SW 1271 (cell line): Measurements from ENCODE around the gene CAPN8.

Experiments
- DNase-seq, 2 experiments: peaks; one replicate each; lab custom pipeline; 2025; lab: John Stamatoyannopoulos, UW

The CAPN8 gene

GRCh38 chr1:223654083-223654482 is 11.4 kb downstream of the CAPN8 start:
- no peak for DNase-seq

- DNase-seq: no peak
Measured at GRCh38 chr1:223653431-223653830, 12.1 kb downstream of the CAPN8 start.

DNA sequence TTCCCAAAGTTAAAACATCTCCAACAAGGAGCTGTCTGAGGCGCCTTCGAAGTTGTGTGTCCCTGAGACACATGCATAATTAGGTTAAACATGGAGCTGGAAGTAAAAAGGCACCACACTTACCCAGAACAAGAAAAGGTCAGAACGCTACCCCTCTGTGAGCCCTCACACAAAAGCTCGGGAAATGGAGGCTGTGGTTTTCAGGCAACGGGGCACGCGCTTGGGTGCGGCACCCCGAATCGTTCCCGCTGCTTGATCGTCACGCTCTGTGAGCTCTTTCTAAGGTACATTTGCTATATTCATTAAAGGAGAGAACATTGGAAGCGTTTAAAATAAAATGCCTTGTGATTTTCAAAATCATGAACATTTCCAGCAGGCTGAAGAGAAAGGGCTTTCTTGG is 12.5 kb downstream of the CAPN8 start:
- no peak for DNase-seq

DNA sequence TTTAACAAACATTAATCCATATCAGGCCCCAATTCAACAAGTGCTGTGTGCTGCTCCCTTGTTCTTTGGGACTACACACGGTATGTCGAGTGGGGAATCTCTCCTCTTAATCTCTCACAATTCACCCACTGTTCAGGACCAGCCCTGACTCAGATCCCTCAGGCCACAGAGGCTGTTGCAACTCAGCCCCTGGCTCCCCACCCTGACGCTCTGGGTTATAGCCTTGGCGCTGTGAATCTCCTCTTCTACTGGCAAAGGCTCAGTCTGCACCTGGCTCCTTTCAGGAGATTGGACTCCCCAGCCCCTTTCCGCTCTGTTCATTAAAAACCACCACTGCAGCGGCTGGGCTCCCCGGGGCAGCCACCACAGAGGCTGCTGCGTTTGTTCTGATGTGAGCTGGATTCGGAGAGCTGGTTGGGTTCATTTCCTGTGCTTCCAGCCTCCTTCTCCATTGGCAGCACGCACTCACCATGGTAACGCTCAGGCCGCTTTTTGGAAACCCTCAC is 13.0 kb downstream of the CAPN8 start:
- DNase-seq: no peak

- DNase-seq: no peak
Measured at GRCh38 chr1:223651291-223651991, 14.1 kb downstream of the CAPN8 start.

DNA sequence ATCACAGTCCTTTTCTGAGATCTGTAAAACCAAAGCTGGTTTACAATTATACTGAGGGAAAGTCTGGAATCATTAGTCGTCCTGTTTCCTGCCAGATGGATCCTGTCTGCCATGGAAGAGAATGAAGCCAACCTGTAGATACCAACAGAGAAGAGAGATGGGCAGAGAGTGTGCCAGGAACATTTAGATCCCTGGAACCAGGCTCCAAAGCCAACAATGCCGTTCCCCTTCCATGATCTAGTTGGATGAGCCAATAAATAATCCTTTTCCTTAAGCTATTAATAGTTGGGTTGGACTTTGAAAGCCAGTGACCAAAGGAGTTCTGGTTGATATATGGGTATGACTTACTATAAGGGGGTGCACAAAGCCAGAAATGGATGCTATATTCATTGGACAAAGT is 15.0 kb downstream of the CAPN8 start:
- no peak for DNase-seq

GRCh38 chr1:223649222-223649621 is 16.3 kb downstream of the CAPN8 start:
- DNase-seq: no peak

DNA sequence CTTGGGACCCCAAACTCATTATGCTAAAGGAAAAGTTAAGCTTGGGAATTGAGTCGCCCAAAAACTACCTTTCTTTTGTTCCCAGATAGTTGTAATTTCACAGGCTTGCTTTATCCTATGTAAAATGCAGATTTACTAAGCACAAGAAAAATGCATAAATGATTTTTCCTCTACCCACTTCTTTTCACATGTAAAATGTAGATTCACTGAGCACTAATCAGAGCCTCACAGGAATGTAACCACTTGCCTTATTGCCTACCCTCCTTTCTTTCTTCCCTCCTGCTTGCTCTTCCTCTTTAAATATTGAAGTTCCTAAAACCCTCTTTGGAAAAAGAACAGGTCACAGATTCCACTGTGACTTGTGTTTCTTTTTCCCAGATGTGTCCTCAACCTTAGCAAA is 18.3 kb downstream of the CAPN8 start:
- no peak for DNase-seq

- DNase-seq: no peak
Measured at GRCh38 chr1:223645903-223646302, 19.6 kb downstream of the CAPN8 start.

GRCh38 chr1:223642237-223642636 is 23.3 kb downstream of the CAPN8 start:
- DNase-seq: no peak

DNA sequence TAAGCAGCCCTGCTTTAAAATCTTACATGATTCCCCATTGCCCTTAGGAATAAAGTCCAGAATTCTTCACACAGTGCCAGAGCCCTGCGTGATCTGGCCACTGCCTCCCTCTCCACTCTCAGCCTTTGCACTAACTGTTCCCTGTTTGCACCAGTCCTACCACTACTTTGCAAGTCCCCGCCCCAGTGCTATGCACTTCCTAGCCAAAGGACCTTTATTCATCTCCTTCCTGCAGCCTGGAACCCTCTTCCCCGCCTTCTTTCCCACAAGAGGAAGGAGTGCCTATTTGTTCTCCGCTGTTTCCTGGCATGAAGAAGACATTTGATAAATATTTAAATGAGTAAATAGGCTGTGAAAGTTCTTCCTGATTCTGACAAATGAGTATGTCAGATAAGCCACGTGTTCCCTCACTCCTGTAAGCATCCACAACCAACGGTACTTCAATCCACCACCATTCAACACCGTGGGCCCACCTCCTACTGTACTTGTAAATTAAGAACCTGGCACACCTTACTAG is 23.9 kb downstream of the CAPN8 start:
- DNase-seq: no peak

- no peak for DNase-seq
Measured at GRCh38 chr1:223639331-223639749, 26.2 kb downstream of the CAPN8 start.

- DNase-seq: no peak
Measured at GRCh38 chr1:223635236-223635635, 30.3 kb downstream of the CAPN8 start.

DNA sequence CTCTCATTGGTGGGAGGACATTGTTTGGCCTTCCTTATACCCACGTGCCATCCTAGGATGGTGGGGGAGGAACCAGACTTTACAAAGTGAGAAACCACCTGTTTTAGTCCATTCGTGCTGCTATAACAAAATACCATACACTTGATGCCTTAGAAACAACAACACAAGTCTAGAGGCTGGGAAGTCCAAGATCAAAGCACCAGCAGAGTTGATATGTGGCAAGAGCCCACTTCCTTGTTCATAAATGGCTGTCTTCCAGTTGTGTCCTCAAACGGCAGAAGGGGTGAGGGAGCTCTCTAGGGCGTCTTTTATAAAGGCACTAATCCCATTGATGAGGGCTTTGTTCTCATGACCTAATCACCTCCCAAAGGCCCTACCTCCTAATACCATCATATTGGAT is 31.1 kb downstream of the CAPN8 start:
- DNase-seq: no peak

DNA sequence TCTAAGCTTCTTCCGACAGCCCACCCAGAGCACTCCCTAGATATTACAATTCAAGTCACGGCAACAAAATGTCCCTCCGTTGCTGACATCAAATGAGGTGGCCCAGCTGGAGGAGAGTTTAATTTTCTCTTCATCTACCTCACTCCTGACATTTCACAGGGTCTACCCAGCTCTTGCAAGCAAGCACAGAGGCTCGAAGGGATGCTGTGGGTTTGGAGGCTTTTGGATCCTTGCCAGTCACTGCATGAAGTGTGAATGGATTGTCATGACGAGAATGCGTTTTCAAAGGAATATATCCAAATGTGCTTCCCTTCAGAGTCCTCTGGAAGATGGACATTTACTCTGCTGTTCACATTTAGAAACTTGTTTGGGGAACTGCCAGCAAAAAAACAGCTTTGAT is 33.5 kb downstream of the CAPN8 start:
- no peak for DNase-seq

DNA sequence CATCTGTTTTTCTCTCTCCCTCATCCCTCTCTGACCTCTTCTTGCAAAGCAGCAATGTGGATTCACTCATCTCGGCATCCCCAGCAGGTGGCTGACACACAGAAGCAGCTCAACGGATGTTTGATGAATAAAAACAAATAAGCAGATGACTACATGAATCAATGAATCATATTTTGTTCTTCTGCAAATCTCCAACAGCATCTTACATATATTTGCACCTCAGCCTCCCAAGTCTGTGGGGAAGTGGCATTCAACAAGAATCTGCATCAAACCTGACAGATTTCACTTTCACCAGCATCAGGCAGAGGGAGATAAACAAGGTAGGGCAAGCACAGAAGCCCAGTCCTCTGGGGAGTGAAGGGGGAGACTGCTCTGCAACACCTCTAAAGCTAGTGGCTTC is 34.0 kb downstream of the CAPN8 start:
- no peak for DNase-seq

- no peak for DNase-seq
Measured at GRCh38 chr1:223629126-223629457, 36.4 kb downstream of the CAPN8 start.

DNA sequence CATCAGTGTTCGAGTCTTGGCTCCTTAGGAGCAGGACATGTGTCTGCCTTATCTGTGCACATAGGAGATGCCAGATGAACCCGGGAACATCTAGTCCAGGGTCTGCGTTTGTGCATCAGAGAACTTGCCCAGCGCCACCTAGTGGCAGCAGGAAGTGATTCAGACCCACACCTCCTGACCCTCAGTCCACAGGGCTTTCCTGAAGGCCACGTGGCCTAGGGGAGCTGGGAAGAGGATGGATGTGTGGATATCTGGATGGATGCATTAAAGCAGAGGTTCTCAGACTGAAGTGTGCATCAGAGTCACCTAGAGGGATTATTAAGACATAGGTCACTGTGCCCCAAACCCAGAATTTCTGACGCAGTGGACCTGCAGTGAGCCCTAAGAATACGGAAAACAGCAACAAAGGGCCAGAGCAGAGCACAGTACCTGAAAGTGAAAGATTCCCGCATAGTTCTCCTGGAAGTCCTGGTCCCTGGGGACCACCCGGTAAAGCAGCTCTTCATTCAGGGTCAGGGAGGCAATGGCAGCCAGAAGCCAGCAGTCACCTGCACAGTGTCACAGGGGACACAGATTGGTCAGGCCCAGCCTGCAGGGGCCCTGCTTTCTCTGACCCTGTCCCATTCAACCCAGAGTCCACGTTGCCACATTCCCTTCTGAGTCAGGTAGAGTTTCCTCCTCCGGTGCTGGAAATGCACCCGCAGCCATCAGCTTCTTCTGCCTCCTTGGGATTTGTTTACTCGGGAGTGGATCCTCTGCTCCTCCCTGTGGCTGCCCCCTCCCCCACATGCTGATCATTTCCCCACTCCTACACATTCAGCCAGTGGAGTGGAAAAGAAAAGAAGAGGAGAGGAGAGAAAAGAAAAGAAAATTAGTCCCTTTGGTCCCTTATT is 37.0 kb downstream of the CAPN8 start:
- peak in 1 of 2 experiments; percentile 3 for DNase-seq

GRCh38 chr1:223622132-223622842 is 43.2 kb downstream of the CAPN8 start:
- no peak for DNase-seq

GRCh38 chr1:223621312-223621734 is 44.2 kb downstream of the CAPN8 start:
- DNase-seq: no peak

DNA sequence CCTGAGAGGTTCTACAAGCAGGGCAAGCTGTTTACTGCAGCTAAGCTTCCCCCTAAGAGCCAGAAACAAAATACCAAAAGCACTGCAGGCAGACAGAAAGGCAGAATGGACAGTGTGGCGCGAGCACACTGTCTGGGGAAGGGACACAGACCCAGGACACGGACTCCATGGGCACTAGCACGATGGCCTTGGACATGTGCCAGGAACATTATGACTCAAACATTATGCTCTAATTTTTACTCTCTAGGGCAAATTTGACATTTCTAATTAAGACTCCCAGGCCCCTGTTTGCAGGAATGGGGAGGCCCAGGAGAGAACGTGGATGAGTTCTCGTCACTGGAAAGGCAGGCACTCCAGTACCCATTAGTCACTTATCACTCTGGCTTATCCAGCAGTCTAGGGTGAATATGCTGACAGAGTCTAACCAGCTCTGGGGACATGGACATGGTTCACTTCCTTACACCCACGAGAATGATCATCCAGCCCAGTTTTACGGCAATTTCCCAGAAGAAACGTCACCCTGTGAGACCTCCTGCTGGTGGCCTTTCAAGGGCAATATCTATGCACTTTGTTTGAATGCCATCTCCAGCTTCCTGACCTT is 45.1 kb downstream of the CAPN8 start:
- DNase-seq: no peak

DNA sequence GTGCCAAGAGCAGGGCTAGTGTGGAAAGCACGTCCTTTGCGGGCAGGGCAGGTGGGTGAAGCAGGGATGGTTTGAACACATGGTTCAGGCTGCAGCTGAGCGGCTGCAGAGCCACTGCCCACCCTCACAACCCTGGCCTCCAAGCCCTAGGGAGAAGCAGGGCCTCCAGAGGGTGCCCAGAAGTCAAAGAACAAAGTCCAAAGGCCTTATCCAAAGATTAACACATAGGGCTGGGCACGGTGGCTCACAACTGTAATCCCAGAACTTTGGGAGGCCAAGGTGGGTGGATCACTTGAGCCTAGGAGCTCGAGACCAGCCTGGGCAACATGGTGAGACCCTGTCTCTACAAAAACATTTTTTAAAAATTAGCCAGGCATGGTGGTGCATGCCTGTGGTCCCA is 46.8 kb downstream of the CAPN8 start:
- DNase-seq: no peak
